ENCODE data around the gene CDH4. TPM values are rescaled to one million over a fixed set of nuclear protein-coding genes. Genes with fewer than 3 reads are reported as not detected.

Gene CDH4
- polyA plus RNA-seq, 4 donors: 6.1 to 8.9 (median 6.8) TPM

- no peak for DNase-seq (ENCODE audit: low read depth in 4 of 4, low spot score in 3 of 4)
Observed at GRCh38 chr20:61856626-61857413, 604.8 kb downstream of the CDH4 start.

DNA sequence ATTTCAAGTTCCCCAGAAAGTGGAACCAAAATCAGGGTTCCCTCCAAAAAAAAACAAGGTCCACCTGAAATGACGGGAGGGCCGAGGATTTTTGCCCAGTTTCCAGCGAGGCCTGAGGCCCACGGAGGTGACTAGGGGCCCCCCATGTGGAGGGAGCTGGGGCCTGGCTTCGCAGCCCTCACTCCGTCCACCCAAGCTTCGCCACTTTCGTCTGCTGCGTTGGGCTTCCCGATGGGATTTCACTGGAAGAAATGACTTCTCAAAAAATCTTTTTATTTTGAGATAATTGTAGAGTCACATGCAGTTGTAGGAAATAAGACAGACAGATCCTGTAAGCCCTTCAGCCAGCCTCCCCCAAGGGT lies 605.3 kb downstream of the CDH4 start:
- no peak for DNase-seq (ENCODE audit: low read depth in 4 of 4, low spot score in 3 of 4)

DNA sequence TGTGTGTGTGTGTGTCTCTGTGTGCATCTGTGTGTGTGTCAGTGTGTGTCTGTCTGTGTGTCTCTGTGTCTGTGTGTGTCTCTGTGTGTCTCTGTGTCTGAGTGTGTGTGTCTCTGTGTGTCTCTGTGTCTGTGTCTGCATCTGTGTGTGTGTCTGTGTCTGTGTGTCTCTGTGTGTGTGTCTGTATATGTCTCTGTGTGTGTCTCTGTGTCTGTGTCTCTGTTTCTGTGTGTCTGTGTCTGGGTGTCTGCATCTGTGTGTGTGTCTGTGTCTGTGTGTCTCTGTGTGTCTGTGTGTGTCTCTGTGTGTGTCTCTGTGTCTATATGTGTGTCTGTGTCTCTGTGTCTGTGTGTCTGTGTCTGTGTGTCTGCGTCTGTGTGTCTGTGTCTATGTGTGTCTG lies 605.8 kb downstream of the CDH4 start:
- DNase-seq (ENCODE audit: low read depth in 4 of 4, low spot score in 3 of 4): no peak

- no peak for DNase-seq (ENCODE audit: low read depth in 4 of 4, low spot score in 3 of 4)
Observed at GRCh38 chr20:61859767-61860166, 607.7 kb downstream of the CDH4 start.

- DNase-seq (ENCODE audit: low read depth in 4 of 4, low spot score in 3 of 4): no peak
Observed at GRCh38 chr20:61860260-61860987, 608.4 kb downstream of the CDH4 start.

DNA sequence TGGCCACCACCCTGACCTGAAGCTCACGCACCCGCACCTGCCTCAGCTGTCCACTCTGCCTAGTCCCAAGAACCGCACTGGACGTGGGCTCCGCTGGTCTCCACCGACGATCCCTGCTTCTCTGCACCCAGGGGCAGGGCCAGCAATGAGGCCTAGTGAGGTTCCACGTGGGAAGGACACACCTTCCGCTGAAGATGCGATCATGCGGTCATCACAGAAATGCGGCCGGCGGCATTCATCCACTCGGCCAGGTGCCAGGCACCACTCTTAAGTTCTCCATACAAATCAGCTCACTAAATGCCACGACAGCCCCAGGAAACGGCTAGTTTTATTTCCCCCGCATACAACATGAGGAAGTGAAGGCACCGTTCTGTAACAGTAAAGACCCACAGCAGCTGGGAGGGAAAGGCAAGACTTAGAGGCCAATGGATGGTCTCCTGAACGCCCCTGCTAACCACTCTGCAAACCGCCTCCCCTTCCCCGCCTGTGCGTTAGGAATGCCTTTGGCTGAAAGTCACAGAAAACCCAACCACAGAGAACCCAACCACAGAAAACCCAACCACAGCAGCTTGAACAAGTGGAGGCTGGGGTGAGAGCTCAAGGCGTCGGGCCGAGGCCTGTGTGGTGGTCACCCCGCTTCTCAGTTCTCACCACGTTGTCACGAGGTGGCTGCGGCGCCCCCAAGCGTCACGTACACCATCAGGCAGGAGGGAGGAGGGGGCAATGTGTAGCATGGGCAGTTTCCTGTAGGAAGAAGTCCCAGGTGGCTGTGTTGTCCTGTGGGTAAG lies 609.2 kb downstream of the CDH4 start:
- no peak for DNase-seq (ENCODE audit: low read depth in 4 of 4, low spot score in 3 of 4)

- DNase-seq (ENCODE audit: low read depth in 4 of 4, low spot score in 3 of 4): no peak
Observed at GRCh38 chr20:61861858-61862257, 609.8 kb downstream of the CDH4 start.

- no peak for DNase-seq (ENCODE audit: low read depth in 4 of 4, low spot score in 3 of 4)
Observed at GRCh38 chr20:61862881-61863280, 610.8 kb downstream of the CDH4 start.

GRCh38 chr20:61864481-61864880 lies 612.4 kb downstream of the CDH4 start:
- DNase-seq (ENCODE audit: low read depth in 4 of 4, low spot score in 3 of 4): no peak

DNA sequence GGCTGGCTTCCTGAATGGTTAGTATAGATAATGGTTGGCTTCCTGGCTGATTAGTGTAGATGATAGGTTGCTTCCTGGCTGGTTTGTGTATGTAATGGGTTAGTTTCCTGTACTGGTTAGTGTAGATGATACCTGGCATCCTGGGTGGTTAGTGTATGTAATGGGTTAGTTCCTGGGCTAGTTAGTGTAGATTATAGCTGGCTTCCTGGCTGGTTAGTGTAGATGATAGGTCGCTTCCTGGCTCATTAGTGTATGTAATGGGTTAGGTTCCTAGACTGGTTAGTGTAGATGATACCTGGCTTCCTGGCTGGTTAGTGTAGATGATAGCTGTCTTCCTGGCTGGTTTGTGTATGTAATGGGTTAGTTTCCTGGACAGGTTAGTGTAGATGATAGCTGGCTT lies 613.3 kb downstream of the CDH4 start:
- no peak for DNase-seq (ENCODE audit: low read depth in 4 of 4, low spot score in 3 of 4)

DNA sequence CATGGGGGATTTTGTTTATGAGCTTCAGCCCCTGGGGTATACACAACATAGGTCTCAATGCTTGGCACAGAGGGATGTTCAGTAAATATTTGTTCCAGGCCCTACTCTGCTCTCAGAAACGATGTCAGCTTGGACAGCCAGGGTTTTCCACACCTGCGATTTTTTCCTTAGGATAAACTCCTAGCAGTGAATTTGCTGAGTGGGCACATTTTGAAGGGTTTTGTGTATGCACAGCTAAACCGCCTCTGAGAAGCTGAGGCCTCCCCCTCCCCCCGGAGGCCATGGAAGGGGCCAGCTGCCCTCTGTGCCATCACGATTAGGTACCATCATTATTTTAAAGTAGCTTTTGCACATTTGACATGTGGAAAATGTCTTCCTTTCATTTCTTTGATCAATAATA lies 614.1 kb downstream of the CDH4 start:
- DNase-seq (ENCODE audit: low read depth in 4 of 4, low spot score in 3 of 4): no peak

DNA sequence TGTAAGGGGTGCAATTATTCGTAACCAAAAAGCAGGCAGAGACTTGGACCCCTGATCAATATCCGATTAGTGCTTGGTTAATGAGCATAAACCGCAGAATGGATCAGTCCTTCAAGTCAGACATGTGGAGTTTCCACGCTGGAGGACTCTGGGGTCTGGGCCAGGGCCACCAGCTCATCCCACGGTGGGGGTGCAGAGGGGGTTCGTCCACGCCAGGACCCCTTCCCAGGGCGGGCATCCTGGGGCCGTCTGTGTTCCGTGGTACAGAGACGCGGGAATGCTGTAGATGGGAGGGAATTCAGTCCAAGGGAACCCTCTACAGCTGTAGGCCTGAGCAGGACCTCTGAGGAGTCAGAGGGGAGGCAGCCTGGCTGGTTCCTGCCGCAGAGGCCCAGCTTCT lies 615.9 kb downstream of the CDH4 start:
- DNase-seq (ENCODE audit: low read depth in 4 of 4, low spot score in 3 of 4): no peak

- no peak for DNase-seq (ENCODE audit: low read depth in 4 of 4, low spot score in 3 of 4)
Observed at GRCh38 chr20:61868466-61869090, 616.5 kb downstream of the CDH4 start.

- DNase-seq (ENCODE audit: low read depth in 4 of 4, low spot score in 3 of 4): no peak
Observed at GRCh38 chr20:61869750-61870507, 617.9 kb downstream of the CDH4 start.

GRCh38 chr20:61871160-61871559 lies 619.1 kb downstream of the CDH4 start:
- no peak for DNase-seq (ENCODE audit: low read depth in 4 of 4, low spot score in 3 of 4)

- no peak for DNase-seq (ENCODE audit: low read depth in 4 of 4, low spot score in 3 of 4)
Observed at GRCh38 chr20:61871913-61872312, 619.9 kb downstream of the CDH4 start.

DNA sequence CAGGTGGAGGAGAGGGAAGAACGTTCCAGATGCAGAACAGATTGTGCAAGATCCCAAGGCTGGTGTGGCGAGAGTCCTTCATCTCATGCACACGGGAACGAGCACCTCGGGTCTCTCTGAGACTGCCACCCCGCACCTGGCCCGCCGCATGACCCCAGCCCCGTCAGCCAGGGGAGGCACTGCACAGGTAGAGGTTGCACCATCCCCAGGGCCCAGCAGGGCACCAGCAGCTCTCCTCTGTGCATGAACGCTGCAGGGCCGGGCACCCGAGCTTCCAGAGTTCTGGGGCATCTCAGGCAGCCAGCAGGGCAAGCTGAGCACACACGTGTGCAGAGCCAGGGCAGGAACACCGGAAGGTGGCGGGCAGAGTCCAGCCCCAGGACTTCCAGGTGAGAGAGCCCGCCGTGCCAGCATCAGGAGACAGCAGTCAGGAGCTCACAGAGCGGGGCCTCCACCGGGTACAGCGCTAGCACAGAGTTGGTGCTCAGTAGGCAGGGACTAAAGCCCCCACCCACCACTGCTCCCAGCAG lies 620.4 kb downstream of the CDH4 start:
- DNase-seq (ENCODE audit: low read depth in 4 of 4, low spot score in 3 of 4): no peak

DNA sequence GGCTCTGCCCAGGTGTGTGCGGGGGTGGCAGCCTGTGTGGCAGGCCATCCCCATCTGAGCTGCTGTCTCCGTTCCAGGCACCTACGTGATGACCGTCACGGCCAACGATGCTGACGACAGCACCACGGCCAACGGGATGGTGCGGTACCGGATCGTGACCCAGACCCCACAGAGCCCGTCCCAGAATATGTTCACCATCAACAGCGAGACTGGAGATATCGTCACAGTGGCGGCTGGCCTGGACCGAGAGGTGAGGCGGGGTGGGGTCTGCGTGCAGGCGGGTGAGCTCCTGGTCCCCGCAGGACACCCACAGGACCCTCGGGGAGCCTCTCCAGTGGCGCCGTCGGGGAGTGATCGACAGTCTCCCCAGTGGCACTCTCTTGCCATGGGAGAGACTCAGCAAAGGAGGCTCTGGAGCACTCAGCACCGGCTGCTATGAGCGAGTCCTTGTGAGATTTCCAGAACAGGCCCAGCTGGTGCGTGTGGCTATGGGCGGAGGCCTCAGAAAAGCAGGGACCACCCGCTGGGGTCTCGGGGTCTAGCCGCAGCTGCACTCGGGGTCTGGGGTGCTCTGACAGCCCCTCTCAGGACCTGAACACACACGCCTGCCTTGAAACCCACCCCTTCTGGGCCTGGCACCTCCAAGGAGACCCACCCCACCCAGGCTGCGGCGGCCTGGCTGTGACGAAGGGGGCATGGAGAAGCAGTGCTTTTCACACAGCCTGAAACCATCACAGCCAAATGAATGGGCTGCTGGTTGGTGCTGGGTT lies 621.8 kb downstream of the CDH4 start:
- no peak for DNase-seq (ENCODE audit: low read depth in 4 of 4, low spot score in 3 of 4)

DNA sequence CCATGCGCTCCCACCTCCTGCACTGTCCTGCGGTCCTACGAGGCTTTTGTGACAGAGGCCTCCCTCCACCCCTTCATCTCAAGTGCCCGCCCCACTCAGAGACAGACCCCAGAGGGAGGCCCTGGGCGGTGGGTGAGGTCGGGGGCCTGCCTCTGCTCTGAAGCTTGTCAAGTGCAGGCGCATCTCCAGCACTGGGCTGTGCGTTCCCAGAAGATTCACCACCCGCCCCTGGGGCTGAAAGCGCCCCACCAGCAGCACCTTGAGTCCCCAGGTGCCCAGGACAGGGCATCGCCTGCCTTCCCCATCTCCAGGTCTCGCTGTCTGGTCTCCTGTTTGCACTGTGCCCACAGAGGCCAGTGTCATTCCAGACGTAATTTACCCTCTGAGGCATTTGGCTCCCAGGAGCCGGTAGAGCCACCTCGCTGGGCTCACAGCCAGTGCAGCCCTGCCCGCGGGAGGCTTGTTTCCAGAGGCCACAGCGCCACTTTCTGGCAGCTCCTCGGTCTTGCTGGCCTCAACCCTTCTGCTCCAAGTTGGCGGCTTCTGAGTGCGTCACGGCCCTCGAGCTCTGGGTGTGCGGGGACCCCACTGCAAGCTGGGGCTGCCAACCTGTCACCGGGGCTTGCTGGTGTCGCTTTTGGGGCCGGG lies 622.5 kb downstream of the CDH4 start:
- no peak for DNase-seq (ENCODE audit: low read depth in 4 of 4, low spot score in 3 of 4)
